NB4 (cell line): ENCODE measurements around the gene CCDC169.

ENCODE experiments used
- MYC ChIP-seq: IDR thresholded peaks from 2 replicates; pipeline ENCODE4 v1.6.1; 2011; ENCODE audit warnings: low read depth, low read length
- POLR2A ChIP-seq: IDR thresholded peaks from 2 replicates; pipeline ENCODE4 v1.6.1; 2011; ENCODE audit warnings: mild to moderate bottlenecking; ENCODE audit not compliant: insufficient read length; ENCODE audit errors: extremely low read depth
- TF ChIP-seq, protein P1 (sequence below): IDR thresholded peaks from one replicate; pipeline ENCODE4 v1.5.1; 2012; ENCODE audit warnings: low read depth, low read length
- TF ChIP-seq, protein P2 (sequence below): IDR thresholded peaks from 2 replicates; pipeline ENCODE4 v1.6.1; 2011; ENCODE audit warnings: low read depth, low read length

DNA sequence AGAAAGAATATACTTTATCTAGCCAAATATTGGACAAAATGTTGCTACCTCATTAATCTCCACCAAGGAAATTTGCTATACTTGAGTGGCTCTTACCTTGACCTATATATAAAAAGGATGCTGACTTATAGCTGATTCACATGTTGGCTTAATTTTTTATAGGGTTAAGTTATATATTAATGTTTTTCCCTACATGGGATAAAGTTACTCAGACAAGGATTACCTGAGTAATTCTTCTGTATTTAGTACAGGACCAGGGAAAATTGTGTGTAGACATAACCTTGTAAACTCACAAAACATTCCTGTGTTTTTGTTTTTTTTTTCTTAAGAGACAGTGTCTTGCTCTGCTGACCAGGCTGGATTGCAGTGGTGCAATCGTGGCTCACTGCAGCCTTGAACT is 52.6 kb downstream of the CCDC169 start:
- TF ChIP-seq, protein P1, sequence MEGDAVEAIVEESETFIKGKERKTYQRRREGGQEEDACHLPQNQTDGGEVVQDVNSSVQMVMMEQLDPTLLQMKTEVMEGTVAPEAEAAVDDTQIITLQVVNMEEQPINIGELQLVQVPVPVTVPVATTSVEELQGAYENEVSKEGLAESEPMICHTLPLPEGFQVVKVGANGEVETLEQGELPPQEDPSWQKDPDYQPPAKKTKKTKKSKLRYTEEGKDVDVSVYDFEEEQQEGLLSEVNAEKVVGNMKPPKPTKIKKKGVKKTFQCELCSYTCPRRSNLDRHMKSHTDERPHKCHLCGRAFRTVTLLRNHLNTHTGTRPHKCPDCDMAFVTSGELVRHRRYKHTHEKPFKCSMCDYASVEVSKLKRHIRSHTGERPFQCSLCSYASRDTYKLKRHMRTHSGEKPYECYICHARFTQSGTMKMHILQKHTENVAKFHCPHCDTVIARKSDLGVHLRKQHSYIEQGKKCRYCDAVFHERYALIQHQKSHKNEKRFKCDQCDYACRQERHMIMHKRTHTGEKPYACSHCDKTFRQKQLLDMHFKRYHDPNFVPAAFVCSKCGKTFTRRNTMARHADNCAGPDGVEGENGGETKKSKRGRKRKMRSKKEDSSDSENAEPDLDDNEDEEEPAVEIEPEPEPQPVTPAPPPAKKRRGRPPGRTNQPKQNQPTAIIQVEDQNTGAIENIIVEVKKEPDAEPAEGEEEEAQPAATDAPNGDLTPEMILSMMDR = no peak
- TF ChIP-seq, protein P2, sequence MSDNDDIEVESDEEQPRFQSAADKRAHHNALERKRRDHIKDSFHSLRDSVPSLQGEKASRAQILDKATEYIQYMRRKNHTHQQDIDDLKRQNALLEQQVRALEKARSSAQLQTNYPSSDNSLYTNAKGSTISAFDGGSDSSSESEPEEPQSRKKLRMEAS = no peak
- no peak for TF ChIP-seq MYC
- TF ChIP-seq POLR2A = no peak
